Calu3 (cell line): Measurements from ENCODE around the gene HRH2. TPM values are rescaled to one million over a fixed set of nuclear protein-coding genes. Genes with fewer than 3 reads are reported as not detected.

Experiments
- BruUV-seq: library from RNA; stranded (reverse); fragments of 400-500 nt; replicated peaks from 2 replicates; lab custom pipeline; 2021; lab: Mats Ljungman, UMichigan
- CTCF ChIA-PET: fragments of 300-600 bp; sonication (Branson Sonifier 250); formaldehyde crosslinking; loops from one replicate; lab custom pipeline; 2022; ENCODE audit warnings: antibody characterized with exemption; lab: Charles Lee
- DNase-seq: peaks from one replicate; pipeline ENCODE4 v3.0.0; 2022
- H3K27ac Mint-ChIP-seq: one replicate; pipeline ENCODE4 v1.8.0; 2022; ENCODE audit warnings: mixed read lengths; ENCODE audit not compliant: unreplicated experiment
- H3K27me3 Mint-ChIP-seq: one replicate; pipeline ENCODE4 v1.8.0; 2022; ENCODE audit warnings: mixed read lengths; ENCODE audit not compliant: unreplicated experiment
- H3K36me3 Mint-ChIP-seq: one replicate; pipeline ENCODE4 v1.8.0; 2022; ENCODE audit warnings: mild to moderate bottlenecking, moderate library complexity, mixed read lengths; ENCODE audit not compliant: insufficient read depth, unreplicated experiment
- H3K4me1 Mint-ChIP-seq: one replicate; pipeline ENCODE4 v1.8.0; 2022; ENCODE audit warnings: mild to moderate bottlenecking, low read depth, mixed read lengths; ENCODE audit not compliant: unreplicated experiment
- H3K4me3 Mint-ChIP-seq: one replicate; pipeline ENCODE4 v1.8.0; 2022; ENCODE audit warnings: mild to moderate bottlenecking, low read depth, moderate library complexity, mixed read lengths; ENCODE audit not compliant: unreplicated experiment
- H3K9me3 Mint-ChIP-seq: one replicate; pipeline ENCODE4 v1.8.0; 2022; ENCODE audit warnings: low read depth, mixed read lengths; ENCODE audit not compliant: unreplicated experiment
- intact Hi-C: fragments of 100-400 bp; cut with micrococcal nuclease; formaldehyde crosslinking; loops from one replicate; pipeline ENCODE4 v1.10.0; 2022; ENCODE audit not compliant: unreplicated experiment
- total RNA-seq: library from RNA; stranded (reverse); gene quantifications from 2 replicates; pipeline ENCODE4 v1.2.3, GENCODE V29; 2022
- TF ChIP-seq, protein P1 (sequence below): fragments of 200-600 bp; IDR thresholded peaks from one replicate; pipeline ENCODE4 v1.8.0; 2022; ENCODE audit warnings: antibody characterized with exemption; ENCODE audit not compliant: unreplicated experiment

Gene HRH2
- total RNA-seq, 1 experiment from 2014 or later = not detected

DNA sequence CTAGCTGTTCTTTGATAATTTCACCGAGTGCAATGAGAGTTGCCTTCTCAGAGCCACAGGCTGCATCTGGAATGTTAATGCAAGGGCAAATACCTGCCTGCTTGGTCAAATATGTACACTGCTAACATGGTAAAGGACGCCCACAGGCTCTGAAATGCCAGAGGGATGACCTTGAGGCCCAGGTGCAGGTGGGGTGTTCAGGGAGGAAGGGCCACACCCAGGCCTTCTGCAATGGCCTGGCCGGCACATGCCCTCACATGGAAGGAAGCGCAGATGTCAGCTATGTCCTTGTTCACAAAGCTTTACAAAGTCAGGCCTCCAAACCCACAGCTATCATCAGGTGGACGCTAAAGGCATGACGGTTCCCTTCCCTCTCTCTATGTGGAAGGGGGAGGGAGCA is 48.6 kb downstream of the HRH2 start:
- intact Hi-C loops = no loop called here
- CTCF ChIA-PET = no interaction called here
- no peaks in the 10 kb centered on the region for H3K4me1 Mint-ChIP-seq
- TF ChIP-seq, protein P1, sequence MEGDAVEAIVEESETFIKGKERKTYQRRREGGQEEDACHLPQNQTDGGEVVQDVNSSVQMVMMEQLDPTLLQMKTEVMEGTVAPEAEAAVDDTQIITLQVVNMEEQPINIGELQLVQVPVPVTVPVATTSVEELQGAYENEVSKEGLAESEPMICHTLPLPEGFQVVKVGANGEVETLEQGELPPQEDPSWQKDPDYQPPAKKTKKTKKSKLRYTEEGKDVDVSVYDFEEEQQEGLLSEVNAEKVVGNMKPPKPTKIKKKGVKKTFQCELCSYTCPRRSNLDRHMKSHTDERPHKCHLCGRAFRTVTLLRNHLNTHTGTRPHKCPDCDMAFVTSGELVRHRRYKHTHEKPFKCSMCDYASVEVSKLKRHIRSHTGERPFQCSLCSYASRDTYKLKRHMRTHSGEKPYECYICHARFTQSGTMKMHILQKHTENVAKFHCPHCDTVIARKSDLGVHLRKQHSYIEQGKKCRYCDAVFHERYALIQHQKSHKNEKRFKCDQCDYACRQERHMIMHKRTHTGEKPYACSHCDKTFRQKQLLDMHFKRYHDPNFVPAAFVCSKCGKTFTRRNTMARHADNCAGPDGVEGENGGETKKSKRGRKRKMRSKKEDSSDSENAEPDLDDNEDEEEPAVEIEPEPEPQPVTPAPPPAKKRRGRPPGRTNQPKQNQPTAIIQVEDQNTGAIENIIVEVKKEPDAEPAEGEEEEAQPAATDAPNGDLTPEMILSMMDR = no peak
- no peaks in the 10 kb centered on the region for H3K36me3 Mint-ChIP-seq
- no peaks in the 10 kb centered on the region for H3K9me3 Mint-ChIP-seq
- no peak overlapping the region for H3K4me3 Mint-ChIP-seq
- peaks cover 66% of the 10 kb centered on the region for H3K27me3 Mint-ChIP-seq
- no peak for DNase-seq
- H3K27ac Mint-ChIP-seq = no peak overlapping the region
- BruUV-seq = no TSS peak

GRCh38 chr5:175707751-175708375 is 50.0 kb downstream of the HRH2 start:
- no TSS peak for BruUV-seq
- Mint-ChIP-seq H3K4me3 (no peak overlapping the region), H3K36me3 (no peaks in the 10 kb centered on the region), H3K27ac (no peak overlapping the region), H3K4me1 (no peaks in the 10 kb centered on the region), H3K27me3 (peaks cover 62% of the 10 kb centered on the region), H3K9me3 (no peaks in the 10 kb centered on the region)
- intact Hi-C loops = no loop called here
- CTCF ChIA-PET = no interaction called here
- no peak for DNase-seq
- TF ChIP-seq, protein P1 = no peak

DNA sequence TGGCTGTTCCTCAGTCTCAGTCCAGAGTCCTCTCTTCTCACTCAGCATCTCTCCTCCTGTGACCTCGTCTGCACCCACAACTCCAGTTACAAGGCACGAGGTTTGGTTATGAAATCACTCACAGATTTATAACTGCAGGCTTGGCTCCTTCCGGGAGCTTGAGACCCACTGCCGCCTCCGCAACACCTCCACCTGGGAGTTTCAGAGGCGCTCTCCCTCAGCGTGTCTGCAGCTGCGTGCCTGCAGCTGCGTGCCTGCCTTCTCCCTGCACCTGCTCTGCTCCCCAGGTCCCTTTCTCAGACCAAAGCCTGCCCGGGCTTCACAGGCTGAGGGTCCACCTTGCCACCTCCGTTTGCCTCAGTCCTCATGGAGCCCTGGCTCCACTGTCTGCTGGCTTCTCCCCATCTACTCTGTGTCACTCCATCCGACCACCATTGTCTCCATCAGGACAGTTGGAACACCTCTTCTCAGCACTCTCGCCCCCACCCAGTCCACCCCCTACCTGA is 51.5 kb downstream of the HRH2 start:
- CTCF ChIA-PET = no interaction called here
- peaks cover 55% of the 10 kb centered on the region for H3K27me3 Mint-ChIP-seq
- no peak for DNase-seq
- no peaks in the 10 kb centered on the region for H3K4me1 Mint-ChIP-seq
- TF ChIP-seq, protein P1 = no peak
- H3K27ac Mint-ChIP-seq = no peak overlapping the region
- no peaks in the 10 kb centered on the region for H3K36me3 Mint-ChIP-seq
- no peak overlapping the region for H3K4me3 Mint-ChIP-seq
- intact Hi-C loops = no loop called here
- no peaks in the 10 kb centered on the region for H3K9me3 Mint-ChIP-seq
- BruUV-seq = no TSS peak

DNA sequence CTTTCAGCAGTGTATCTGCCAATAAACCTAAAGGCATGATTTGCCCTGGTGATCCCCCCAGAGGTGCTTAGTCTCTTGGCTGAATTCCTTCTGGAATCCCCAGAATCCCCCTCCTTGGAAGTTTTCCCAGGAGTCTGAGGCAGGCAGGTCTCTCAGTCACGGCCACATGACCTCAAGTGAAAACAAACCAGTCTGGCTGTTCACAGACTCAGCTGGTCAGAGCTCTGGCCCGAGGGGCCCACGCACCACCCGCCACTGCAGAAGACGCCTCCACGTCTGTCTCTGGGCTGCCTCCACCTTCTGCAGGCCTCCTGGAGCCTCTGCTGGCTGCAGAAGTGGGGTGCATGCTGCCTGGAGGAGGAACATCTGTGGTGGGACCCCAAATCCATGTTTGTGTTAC is 52.5 kb downstream of the HRH2 start:
- no TSS peak for BruUV-seq
- no peak for DNase-seq
- no peak overlapping the region for H3K4me3 Mint-ChIP-seq
- CTCF ChIA-PET = interaction anchor here (0.6 kb wide), 1 partner anchor 13 kb away, joined by 3 read pairs; no protein-coding TSS in a partner anchor
- no peaks in the 10 kb centered on the region for H3K36me3 Mint-ChIP-seq
- H3K9me3 Mint-ChIP-seq = no peaks in the 10 kb centered on the region
- intact Hi-C loops = no loop called here
- peaks cover 65% of the 10 kb centered on the region for H3K27me3 Mint-ChIP-seq
- TF ChIP-seq, protein P1 = no peak
- no peak overlapping the region for H3K27ac Mint-ChIP-seq
- no peaks in the 10 kb centered on the region for H3K4me1 Mint-ChIP-seq
